Activated CD8-positive, alpha-beta memory T cell treated with anti-CD3 and anti-CD28 coated beads for 48 hours (primary cell): Measurements from ENCODE around the gene SYNPO.
A peak's percentile ranks its signal among the peaks of the same experiment; 100 is the strongest.

ENCODE experiments used
- DNase-seq, 3 experiments: peaks; one replicate each; pipeline ENCODE4 v3.0.0-alpha.2; 2020; ENCODE audit warnings: low read depth in 2 of 3, low spot score in 2 of 3

SYNPO gene

GRCh38 chr5:150689120-150689519 is 48.7 kb downstream of the SYNPO start:
- no peak for DNase-seq

DNA sequence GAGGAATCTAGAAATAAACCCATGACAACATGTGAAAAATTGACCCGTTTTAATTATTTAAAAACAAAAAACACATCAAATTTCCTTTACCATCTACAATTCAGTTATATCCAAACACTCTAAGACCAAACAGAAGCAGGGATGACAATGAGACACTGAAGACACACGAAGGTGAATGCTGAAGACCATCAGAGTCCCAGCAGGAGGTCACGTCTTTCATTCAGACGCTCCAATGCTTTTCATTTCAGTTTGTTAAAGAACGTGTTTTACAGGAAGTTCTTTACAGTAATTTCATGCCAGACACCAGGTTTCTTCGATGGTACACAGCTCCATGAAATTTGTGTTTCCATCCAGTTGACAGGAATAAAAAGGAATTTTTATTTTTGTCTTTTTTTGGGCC is 50.3 kb downstream of the SYNPO start:
- DNase-seq, result no peak

DNA sequence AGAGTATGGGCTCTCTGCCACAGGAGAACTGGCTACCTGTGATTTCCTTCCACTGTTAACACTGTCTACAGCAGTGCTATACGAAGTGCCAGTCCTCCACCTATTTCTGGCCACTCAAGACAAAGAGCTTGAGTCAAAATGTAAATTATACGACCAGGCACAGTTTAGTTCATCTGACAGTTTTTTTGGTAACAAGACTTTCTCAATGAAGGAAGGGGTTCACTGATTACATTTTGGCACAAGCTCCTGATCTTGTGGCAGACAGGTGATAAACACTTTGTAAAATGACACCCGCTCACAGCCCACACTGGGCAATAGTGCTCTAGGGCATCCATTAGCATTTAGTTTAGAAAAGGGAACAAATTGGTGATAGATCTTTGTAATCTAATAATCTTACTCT is 51.8 kb downstream of the SYNPO start:
- DNase-seq, result no peak

- DNase-seq, result no peak
Measured at GRCh38 chr5:150694612-150695011, 54.2 kb downstream of the SYNPO start.

- DNase-seq, result no peak
Measured at GRCh38 chr5:150700246-150700593, 59.8 kb downstream of the SYNPO start.

- peak; percentile 57 to 81 (median 77) for DNase-seq
Measured at GRCh38 chr5:150700594-150701377, 60.3 kb downstream of the SYNPO start, which contains the start of gene RBM22. RBM22 (minus strand) TSS chr5:150701062; CDS start chr5:150700985, 77 bp downstream.

GRCh38 chr5:150703762-150704161 is 63.3 kb downstream of the SYNPO start:
- no peak for DNase-seq

DNA sequence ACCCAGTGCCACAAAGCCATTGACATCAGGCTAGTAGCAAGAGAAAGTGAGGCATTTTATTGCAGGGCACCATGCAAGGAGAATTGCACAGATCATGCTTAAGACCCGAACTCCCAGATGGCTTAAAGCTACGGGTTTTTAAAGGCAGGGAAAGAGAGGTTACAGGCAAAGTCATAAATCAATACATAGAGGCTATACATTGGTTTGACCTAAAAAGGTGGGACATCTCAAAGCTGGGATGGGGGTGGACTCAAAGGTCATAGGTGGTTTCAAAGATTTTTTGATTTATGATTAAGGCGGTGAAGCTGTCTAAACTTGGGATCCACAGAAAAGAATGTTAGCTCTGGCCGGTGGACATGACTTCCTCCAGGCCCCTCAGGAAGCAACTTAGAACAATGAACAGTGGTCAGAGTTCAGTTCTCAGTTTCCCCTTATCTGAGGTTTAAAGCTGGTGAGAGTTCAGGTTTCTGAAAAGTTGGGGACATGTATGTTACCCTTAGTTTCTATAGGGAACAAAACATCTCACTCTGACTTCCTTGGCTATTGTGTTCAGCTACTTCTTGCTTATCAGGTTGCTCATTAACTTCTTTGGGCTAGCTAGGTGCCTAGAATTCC is 66.4 kb downstream of the SYNPO start:
- DNase-seq, result no peak
